PFSK-1 (cell line): ENCODE data around the gene FADD.

Source experiments
- FOXP2 ChIP-seq: optimal IDR thresholded peaks from 2 replicates; pipeline ENCODE3; 2011; ENCODE audit warnings: borderline replicate concordance, control low read depth, inconsistent platforms; ENCODE audit not compliant: insufficient read depth; ENCODE audit errors: extremely low read length, extremely low read depth
- POLR2AphosphoS5 ChIP-seq: IDR thresholded peaks from 2 replicates; pipeline ENCODE4 v1.6.1; 2012; ENCODE audit warnings: low read depth, mild to moderate bottlenecking, control low read depth, low read length, moderate library complexity
- REST ChIP-seq, 2 experiments: IDR thresholded peaks; 2 replicates each; pipeline versions ENCODE4 v1.6.1 to v1.8.0; 2011 to 2012; ENCODE audit warnings: low read depth in 2 of 2, low read length in 2 of 2, control low read depth in 1 of 2, inconsistent platforms in 1 of 2, mild to moderate bottlenecking in 1 of 2, moderate library complexity in 1 of 2; ENCODE audit not compliant: insufficient read depth in 1 of 2
- SIN3A ChIP-seq: IDR thresholded peaks from 2 replicates; pipeline ENCODE4 v1.6.1; 2012; ENCODE audit warnings: mild to moderate bottlenecking, low read length, moderate library complexity, borderline replicate concordance; ENCODE audit not compliant: insufficient read depth
- TAF1 ChIP-seq: IDR thresholded peaks from 2 replicates; pipeline ENCODE4 v1.6.1; 2012; ENCODE audit warnings: low read length, control low read depth, borderline replicate concordance; ENCODE audit not compliant: insufficient read depth

The FADD gene

GRCh38 chr11:70180906-70181305, 22.2 kb upstream of the FADD start:
- no peak for TF ChIP-seq SIN3A

GRCh38 chr11:70182266-70182665, 20.8 kb upstream of the FADD start:
- no peak for TF ChIP-seq POLR2AphosphoS5
- no peak for TF ChIP-seq REST (IDR thresholded peaks at IDR 0.05; ENCODE audit: insufficient read depth in 1 of 2, low read depth in 2 of 2, low read length in 2 of 2)
- no peak for TF ChIP-seq TAF1
- TF ChIP-seq SIN3A = no peak
- TF ChIP-seq FOXP2 = no peak

GRCh38 chr11:70183032-70183431, 20.1 kb upstream of the FADD start:
- no peak for TF ChIP-seq REST (IDR thresholded peaks at IDR 0.05; ENCODE audit: insufficient read depth in 1 of 2, low read depth in 2 of 2, low read length in 2 of 2)
- no peak for TF ChIP-seq SIN3A
- TF ChIP-seq FOXP2 = no peak
- TF ChIP-seq TAF1 = no peak
- TF ChIP-seq POLR2AphosphoS5 = no peak

- no peak for TF ChIP-seq POLR2AphosphoS5
- TF ChIP-seq TAF1 = no peak
- TF ChIP-seq REST (IDR thresholded peaks at IDR 0.05; ENCODE audit: insufficient read depth in 1 of 2, low read depth in 2 of 2, low read length in 2 of 2) = no peak
- no peak for TF ChIP-seq FOXP2
- TF ChIP-seq SIN3A = no peak
Measured at GRCh38 chr11:70183483-70184176, 19.5 kb upstream of the FADD start.

- no peak for TF ChIP-seq TAF1
- TF ChIP-seq POLR2AphosphoS5 = no peak
- TF ChIP-seq FOXP2 = no peak
- TF ChIP-seq REST (IDR thresholded peaks at IDR 0.05; ENCODE audit: insufficient read depth in 1 of 2, low read depth in 2 of 2, low read length in 2 of 2) = no peak
- TF ChIP-seq SIN3A = no peak
Measured at GRCh38 chr11:70184396-70184795, 18.7 kb upstream of the FADD start.
